T47D (cell line): ENCODE data around the gene ADCY6.

Source experiments
- DNase-seq, 2 experiments: peaks; one replicate each; pipeline versions ENCODE4 v3.0.0 to v3.0.0-alpha.2; 2011 to 2012; ENCODE audit warnings: low read depth in 1 of 2, low spot score in 1 of 2
- JUND ChIP-seq: IDR thresholded peaks from 2 replicates; pipeline ENCODE4 v1.6.1; 2012; ENCODE audit warnings: low read depth
- in situ Hi-C: cut with HindIII; loops from 2 replicates; pipeline ENCODE4 v1.10.0; 2016; ENCODE audit warnings: low sequenced_read_pairs, low pct_unique_long_range_greater_than_20kb

ADCY6 gene

DNA sequence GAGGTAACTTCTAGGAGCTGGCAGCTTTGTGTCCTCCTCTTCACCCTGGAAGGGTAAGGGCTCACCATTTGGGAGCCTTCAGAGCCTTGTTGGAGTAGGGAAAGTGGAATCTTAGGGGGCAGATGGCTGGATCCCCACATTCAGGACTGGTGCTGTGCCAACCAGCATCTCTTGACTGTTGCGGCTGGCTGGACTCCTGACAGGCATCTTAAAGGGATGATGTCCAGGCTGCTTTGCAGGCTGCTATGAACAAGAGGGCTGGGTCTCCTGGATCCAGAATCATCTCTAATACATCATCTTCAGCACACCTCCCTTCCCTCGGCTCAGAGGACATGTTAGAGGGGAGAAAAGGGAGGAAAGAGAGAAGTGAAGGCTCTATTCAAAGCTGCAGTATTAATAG lies 33.8 kb upstream of the ADCY6 start:
- DNase-seq = no peak
- in situ Hi-C loops = no loop called here
- no peak for TF ChIP-seq JUND

DNA sequence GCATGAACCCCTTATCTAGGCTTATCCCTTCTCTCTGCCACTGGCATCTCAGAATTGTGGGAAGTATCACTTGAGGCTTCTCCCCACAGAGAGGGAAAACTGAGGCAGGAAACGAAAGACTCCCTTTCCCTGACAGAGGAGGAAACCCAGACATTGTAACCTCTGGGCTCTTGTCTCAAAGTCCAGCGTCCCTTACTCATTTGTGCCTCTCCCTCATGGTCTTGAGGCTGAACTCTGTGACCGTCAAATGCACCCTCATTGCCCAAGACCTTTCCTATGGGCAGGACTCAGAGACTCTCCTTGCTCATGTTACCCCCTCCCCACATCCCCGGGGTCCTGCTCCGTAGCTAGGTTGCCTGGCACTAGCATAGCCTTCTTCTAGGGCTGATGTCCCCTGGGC lies 33.2 kb upstream of the ADCY6 start:
- no peak for DNase-seq
- TF ChIP-seq JUND = no peak
- in situ Hi-C loops = no loop called here

DNA sequence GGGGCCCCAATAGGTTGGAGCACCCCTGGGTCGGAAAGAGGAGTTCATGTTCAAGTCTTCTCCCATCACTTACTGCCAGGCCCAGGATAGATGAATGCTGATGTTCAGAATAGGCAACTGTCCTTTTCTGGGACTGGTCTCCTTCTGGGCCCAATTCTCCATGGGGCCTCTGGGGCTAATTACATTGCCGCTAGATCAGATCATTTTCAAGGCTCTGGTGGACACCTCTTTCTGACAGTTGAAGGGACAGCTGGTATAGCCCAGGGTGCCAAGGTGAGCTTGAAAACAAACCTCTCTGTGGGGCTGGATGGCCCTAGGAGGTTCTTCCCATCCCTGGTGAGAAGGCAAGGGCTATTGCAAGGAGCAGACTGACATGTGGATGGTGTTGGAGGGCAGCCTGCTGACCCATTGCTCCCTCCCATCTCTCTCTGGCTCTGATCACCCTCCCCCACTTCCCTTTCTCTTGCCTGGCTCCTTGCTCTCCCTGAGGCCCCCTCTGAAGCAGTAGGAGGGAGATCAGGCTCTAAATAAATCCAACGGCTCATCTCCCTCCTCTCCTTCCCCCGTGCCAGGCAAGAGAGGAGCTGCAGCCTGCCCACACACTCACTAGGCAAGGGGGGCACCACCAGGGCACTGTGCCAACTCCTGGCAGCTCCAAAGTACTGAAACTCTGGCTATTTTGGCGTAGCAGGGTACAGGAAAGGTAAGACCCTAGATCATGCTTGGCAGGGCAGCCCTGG lies 31.3 kb upstream of the ADCY6 start:
- TF ChIP-seq JUND = no peak
- in situ Hi-C loops = no loop called here
- DNase-seq = no peak

DNA sequence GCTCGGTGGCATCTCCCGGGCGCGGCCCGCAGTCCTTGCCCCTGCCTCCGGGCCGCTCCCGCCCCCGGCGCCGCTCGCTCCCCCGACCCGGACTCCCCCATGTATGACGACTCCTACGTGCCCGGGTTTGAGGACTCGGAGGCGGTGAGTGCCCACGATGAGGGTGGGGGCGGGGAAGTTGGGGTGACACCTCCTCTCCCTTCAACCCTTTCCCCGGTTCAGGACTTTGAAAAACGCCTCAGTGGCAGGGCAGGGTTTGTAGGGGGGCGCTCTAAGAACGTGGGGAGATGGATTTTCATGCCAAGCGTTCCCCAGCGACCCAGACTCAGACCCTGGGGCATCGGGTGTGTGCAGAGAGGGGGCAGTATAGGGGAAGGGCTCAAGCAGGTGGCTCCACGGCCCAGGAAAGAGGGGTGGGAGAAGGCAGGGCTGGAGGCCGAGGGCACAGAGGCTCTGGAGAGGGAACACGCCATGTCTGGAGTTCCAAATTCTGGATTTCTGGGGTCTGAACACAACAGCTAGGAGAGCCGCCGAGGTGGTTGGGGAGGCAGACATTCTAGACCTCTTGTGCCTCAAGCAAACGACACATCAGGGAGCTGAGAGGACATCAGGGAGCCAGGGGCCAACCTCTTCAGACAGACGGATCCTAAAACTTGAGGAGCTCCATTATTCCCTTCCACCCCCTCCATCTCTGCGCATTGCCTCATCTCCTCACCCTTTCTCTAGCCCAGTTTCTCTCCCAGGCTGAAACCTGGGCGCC lies 30.1 kb upstream of the ADCY6 start:
- in situ Hi-C loops = no loop called here
- peak in 1 of 2 experiments; percentile 43 for DNase-seq
- no peak for TF ChIP-seq JUND

DNA sequence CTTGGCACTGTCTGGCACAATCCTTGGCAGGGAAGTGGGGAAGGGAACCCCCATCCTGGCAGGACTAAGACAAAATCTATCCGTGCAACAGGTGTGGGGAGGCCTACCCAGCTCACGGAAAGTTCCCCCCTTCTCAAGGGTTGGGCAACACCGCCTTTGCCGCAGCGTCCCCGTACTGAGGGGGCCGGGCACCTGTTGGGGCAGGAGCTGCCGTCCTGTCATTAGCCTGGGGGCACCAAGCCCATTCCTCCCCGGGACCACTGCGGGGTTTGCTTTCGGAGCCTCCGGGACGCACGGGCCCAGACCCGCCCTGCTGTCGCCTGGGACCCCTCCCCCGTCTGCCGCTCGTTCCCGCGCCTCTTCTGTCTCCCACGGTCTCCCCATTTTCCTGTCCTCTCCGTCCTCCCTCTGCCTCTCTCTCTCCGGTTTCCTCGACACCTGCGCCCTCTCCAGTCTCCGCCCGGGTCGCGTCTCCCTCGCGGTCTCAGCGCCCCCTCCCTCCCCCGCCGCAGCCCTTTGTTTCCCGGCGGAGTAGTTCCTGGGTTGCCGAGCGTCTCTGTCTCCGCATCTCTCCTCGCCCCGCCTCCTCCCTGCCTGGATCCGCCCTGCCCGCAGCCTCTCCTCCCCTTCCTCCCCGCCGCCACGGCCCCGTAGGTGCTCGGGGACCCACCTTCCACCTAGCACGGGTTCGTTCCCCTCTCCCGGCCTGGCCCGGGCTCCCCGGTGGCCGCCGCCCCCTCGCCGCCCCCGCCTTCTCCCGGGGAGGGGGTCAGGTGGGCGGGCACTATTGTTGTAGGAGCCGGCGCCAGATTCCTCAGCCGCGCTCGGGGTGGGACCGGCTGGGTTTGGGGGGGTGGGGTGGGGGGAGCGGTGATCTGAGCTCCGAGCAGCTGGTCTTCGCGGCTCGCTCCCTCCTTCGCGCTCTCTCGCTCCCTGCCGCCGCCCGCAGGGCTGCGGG lies 29.3 kb upstream of the ADCY6 start, which contains the start of gene CACNB3:
Gene CACNB3 (plus strand): TSS at position 624 of the 958 bp plus-strand sequence. CDS start 434 bp downstream, outside the sequence.
- peak; percentile 81 to 87 for DNase-seq
- in situ Hi-C loops = no loop called here
- TF ChIP-seq JUND = no peak

DNA sequence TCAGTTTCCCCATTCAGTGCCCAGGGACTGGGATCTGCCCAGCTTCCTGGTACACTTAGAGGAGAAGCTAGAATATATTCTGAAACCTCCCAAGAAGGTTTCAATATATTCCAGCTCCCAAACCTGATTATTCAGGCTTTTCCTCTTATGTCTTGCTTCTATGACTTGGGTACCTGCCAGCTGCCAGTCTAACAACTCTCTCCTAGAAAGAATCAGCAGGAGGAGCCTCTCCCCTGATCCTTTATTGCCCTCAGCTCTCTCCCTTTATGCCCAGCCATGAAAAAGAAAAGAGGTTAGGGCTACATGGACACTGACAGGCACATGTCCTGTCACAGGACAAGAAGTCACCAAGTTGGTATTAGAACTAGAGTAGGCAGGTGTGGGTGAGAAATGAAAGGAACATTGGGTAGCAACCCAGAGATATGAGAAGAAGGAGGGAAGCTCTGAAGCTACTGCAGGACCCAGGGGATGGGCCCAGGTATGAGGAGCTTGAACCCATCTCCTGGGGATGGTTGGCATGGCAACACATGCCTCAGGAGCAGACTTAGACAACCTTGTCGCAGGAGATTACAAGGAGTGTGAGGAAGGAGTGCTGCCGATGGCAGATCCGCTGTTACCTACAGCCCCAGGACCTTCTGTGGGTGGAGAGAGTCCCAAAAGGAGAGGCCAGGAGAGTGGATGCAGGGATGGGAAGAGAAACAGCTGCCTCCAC lies 27.4 kb upstream of the ADCY6 start:
- TF ChIP-seq JUND = no peak
- DNase-seq = peak in 1 of 2 experiments; percentile 64
- in situ Hi-C loops = no loop called here

DNA sequence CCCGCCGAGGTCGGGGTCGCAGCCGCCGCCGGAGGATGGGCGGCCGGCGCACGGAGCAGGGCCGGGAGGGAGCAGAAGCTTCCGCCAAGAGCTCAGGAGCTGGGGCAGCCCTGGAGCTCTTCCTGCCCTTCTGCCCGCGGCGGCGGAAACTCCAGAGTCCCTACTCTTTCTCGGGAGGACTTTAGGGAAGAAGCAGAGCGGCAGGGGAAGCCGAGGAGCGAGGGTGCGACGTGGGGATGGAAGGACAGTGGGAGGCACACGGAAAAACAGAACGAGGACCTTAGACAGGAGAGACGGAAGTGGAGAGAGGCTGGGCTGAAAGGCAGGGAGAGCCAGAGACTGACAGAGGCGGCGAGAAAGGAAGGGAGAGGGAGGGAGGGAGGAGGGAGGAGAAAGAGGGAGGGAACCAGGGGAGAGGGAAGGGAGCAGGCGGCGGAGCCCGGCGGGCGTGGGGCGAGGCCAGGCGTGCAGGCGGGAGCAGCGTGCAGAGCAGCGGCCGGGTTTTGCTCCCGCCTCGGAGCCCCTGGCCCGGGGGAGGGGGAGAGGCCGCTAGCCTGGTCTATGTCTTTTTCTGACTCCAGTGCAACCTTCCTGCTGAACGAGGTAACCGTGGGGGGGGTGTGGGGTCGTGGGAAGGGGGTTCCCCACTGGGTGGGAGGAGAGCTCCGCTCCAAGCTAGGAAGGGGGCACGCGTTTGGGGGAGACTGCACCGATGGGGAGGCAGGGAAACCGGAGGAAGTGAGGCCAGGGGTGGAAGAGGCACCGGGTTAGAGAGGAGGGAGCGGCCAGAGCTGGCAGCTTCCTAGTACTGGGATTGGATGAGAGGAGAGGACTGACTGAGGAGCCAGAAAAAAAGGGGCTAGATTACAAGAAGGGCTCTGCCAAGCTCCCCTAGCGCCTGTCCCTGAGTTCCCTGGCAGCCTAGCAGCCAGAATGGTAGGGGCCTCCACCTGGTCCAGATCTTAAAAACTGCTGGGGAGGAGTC lies 26.5 kb upstream of the ADCY6 start:
- TF ChIP-seq JUND = no peak
- in situ Hi-C loops = no loop called here
- DNase-seq = peak; percentile 82 to 94

DNA sequence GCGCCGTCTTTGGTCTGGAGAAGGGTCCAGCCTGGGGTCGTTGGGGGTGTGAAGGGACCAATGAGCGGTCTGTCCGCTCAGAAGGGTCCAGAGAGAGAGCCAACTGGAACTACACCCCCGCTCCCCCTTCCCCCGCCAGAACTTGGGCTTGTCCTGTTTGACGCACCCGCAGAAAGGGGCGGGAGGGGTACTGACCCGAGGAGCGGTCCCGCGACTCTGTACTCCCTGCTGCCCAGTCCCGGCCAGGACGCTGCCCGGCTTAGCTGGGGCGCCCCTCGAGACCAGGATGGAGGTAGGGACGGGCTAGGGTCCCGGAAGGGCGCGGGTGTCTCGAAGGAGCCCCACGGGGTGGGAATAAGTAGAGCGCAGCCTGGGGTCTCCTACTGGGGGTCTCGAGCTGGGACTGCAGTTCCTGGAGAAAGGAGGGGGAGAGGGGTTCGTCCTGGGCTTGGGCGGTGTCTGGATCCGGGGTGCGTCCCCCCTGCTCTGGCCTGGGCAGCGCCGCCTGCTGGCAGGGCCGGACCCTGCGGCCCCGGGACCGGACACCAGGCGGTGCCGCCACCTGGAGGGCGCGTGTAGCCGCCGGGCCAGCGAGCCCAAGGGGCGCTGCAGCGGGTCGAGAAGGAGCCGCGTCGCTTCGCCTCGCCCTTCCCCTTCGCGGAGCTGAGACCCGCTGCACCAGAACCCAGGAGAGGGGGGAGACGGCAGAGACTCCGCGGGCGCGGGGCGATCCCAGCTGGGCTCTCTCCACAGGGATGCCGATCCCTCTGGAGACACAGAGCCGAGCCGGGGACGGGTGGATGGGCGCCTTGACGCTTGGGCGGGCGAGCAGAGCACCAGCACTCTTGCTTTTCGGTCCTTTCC lies 25.6 kb upstream of the ADCY6 start:
- TF ChIP-seq JUND = no peak
- in situ Hi-C loops = no loop called here
- DNase-seq = peak; percentile 85 to 89

DNA sequence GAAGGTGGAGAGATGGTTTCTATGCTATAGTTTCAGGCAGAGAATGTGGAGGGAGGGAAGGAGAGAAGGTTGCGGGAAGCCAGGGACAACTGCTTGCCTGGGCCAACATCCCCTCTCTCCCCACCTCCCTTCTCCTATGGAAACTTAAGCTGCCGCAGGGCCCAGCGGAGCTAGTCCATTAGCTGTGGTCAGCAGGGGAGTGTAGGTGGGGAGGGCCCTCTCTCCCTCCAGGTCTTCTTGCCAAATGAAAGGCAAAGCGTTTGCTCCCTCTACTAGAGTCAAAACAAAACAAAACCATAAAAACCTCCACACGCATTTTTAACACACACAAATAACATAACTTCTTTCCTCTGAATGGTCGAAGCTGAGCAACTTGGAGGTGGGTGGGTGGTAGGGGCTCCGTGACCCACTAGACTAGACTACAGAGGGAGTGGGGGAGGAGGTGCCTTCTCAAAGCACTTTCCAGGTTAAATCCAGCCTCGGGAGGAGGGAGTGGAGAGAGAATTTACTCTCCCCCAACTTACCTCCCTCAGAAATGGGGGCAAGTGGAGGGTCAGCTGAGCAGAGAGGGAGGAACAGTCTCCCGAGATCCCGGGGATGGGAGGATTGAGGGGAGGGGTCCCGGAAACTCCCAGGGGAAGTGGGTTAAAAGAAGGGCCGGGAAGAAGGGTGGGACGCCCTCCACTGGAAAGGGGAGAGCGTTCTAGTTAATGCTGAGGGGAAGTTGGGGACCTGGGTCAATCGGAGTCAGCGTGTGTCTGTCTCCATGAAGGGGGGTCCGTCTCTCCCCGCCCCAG lies 24.8 kb upstream of the ADCY6 start:
- TF ChIP-seq JUND = no peak
- no peak for DNase-seq
- in situ Hi-C loops = no loop called here
